Osteoblast (primary cell): ENCODE results near the gene GNAI2. TPM values are rescaled to one million over a fixed set of nuclear protein-coding genes. Genes with fewer than 3 reads are reported as not detected.
"Not testable (repeated sequence)": the region's sequence is repeated elsewhere in the genome, so short reads cannot be mapped to it uniquely, and the experiment has no call there.

Source experiments
- DNase-seq: peaks from one replicate; pipeline ENCODE4 v3.0.0; 2011; ENCODE audit warnings: low spot score, mixed read lengths; ENCODE audit not compliant: insufficient read length; ENCODE audit errors: missing footprints
- H2AFZ ChIP-seq: 2 replicates; pipeline ENCODE4 v1.6.0; 2011; ENCODE audit warnings: mild to moderate bottlenecking, low read length
- H3K27ac ChIP-seq: 2 replicates; pipeline ENCODE4 v1.5.1; 2011; ENCODE audit warnings: mild to moderate bottlenecking, low read depth, low read length, moderate library complexity
- H3K27me3 ChIP-seq: 2 replicates; pipeline ENCODE4 v1.6.0; 2012; ENCODE audit warnings: mild to moderate bottlenecking, control low read depth, inconsistent platforms, low read length, moderate library complexity; ENCODE audit not compliant: insufficient read depth
- H3K36me3 ChIP-seq: 2 replicates; pipeline ENCODE4 v1.5.1; 2011; ENCODE audit warnings: mild to moderate bottlenecking, low read length, control low read depth, moderate library complexity; ENCODE audit not compliant: insufficient read depth
- H3K4me1 ChIP-seq: 2 replicates; pipeline ENCODE4 v1.5.1; 2011; ENCODE audit warnings: mild to moderate bottlenecking, low read length, control low read depth, moderate library complexity; ENCODE audit not compliant: insufficient read depth
- H3K4me2 ChIP-seq: 2 replicates; pipeline ENCODE4 v1.6.0; 2011; ENCODE audit warnings: mild to moderate bottlenecking, low read length; ENCODE audit not compliant: insufficient read depth
- H3K4me3 ChIP-seq: fragments of 200-600 bp; sonication (generic); 3 replicates; pipeline ENCODE4 v1.5.1; 2012; ENCODE audit warnings: mild to moderate bottlenecking, low read length, inconsistent platforms; ENCODE audit not compliant: insufficient read depth
- H3K79me2 ChIP-seq: 2 replicates; pipeline ENCODE4 v1.6.0; 2012; ENCODE audit warnings: mild to moderate bottlenecking, low read length, control low read depth, inconsistent platforms; ENCODE audit not compliant: insufficient read depth
- H3K9me3 ChIP-seq: 2 replicates; pipeline ENCODE4 v1.5.1; 2011; ENCODE audit warnings: low read depth, low read length, control low read depth
- H4K20me1 ChIP-seq: 2 replicates; pipeline ENCODE4 v1.6.0; 2012; ENCODE audit warnings: mild to moderate bottlenecking, low read length, control low read depth; ENCODE audit not compliant: insufficient read depth
- CTCF ChIP-seq: IDR thresholded peaks from 2 replicates; pipeline ENCODE4 v1.5.1; 2011; ENCODE audit warnings: mild to moderate bottlenecking, low read depth, low read length, moderate library complexity; ENCODE audit errors: extremely low read depth
- total RNA-seq: library from RNA; depleted of rRNA; stranded (reverse); fragments of >200 nt; gene quantifications from 2 replicates; pipeline ENCODE4 v1.2.3, GENCODE V29; 2012

The GNAI2 gene
- total RNA-seq, 1 donor, result 223 TPM

GRCh38 chr3:50270422-50271224, 34.6 kb downstream of the GNAI2 start:
- H3K4me3 ChIP-seq, result peak overlapping the region; percentile 59
- TF ChIP-seq CTCF, result no peak
- H3K4me2 ChIP-seq, result peak overlapping the region; percentile 67
- no peaks in the 10 kb centered on the region for H4K20me1 ChIP-seq
- H2AFZ ChIP-seq, result no peak overlapping the region
- no peaks in the 10 kb centered on the region for H3K27me3 ChIP-seq
- H3K4me1 ChIP-seq, result peaks cover 32% of the 10 kb centered on the region
- no peak for DNase-seq
- peak overlapping the region; percentile 10 for H3K27ac ChIP-seq
- H3K79me2 ChIP-seq, result no peaks in the 10 kb centered on the region
- no peaks in the 10 kb centered on the region for H3K36me3 ChIP-seq
- no peaks in the 10 kb centered on the region for H3K9me3 ChIP-seq

GRCh38 chr3:50271314-50271936, 35.4 kb downstream of the GNAI2 start:
- H3K9me3 ChIP-seq, result no peaks in the 10 kb centered on the region
- H2AFZ ChIP-seq, result no peak overlapping the region
- no peak overlapping the region for H3K27ac ChIP-seq
- H3K27me3 ChIP-seq, result no peaks in the 10 kb centered on the region
- no peak for TF ChIP-seq CTCF
- no peaks in the 10 kb centered on the region for H4K20me1 ChIP-seq
- DNase-seq, result no peak
- no peaks in the 10 kb centered on the region for H3K79me2 ChIP-seq
- H3K4me2 ChIP-seq, result no peak overlapping the region
- H3K4me1 ChIP-seq, result peaks cover 32% of the 10 kb centered on the region
- H3K36me3 ChIP-seq, result no peaks in the 10 kb centered on the region
- H3K4me3 ChIP-seq, result no peak overlapping the region

GRCh38 chr3:50272538-50272910, 36.5 kb downstream of the GNAI2 start:
- peaks cover 32% of the 10 kb centered on the region for H3K4me1 ChIP-seq
- not testable (repeated sequence) for H3K27ac ChIP-seq, H3K4me3 ChIP-seq, H3K27me3 ChIP-seq, DNase-seq, H4K20me1 ChIP-seq, H3K9me3 ChIP-seq, H3K79me2 ChIP-seq, H3K36me3 ChIP-seq, H2AFZ ChIP-seq
- peak overlapping the region; percentile 90 for H3K4me2 ChIP-seq

GRCh38 chr3:50272911-50273688, 37.1 kb downstream of the GNAI2 start:
- DNase-seq, result peak; percentile 99
- no peaks in the 10 kb centered on the region for H3K27me3 ChIP-seq
- H4K20me1 ChIP-seq, result no peaks in the 10 kb centered on the region
- H3K9me3 ChIP-seq, result no peaks in the 10 kb centered on the region
- no peak overlapping the region for H3K27ac ChIP-seq
- H3K4me3 ChIP-seq, result peak overlapping the region; percentile 67
- peak; percentile 92 for TF ChIP-seq CTCF
- peak overlapping the region; percentile 90 for H3K4me2 ChIP-seq
- no peaks in the 10 kb centered on the region for H3K79me2 ChIP-seq
- peak overlapping the region; percentile 81 for H2AFZ ChIP-seq
- H3K36me3 ChIP-seq, result no peaks in the 10 kb centered on the region
- peaks cover 27% of the 10 kb centered on the region for H3K4me1 ChIP-seq
